Mucosa of rectum (tissue), 2 donors: ENCODE results near the gene EGLN2.
"Not testable (repeated sequence)": the region's sequence is repeated elsewhere in the genome, so short reads cannot be mapped to it uniquely, and the experiment has no call there.

Source experiments
- H3K27ac ChIP-seq, 2 donors: one replicate each; pipeline ENCODE4 v1.7.0; 2013; ENCODE audit warnings: inconsistent platforms in 2 of 2, low read depth in 2 of 2, low read length in 2 of 2
- H3K27me3 ChIP-seq, 2 donors: one replicate each; pipeline ENCODE4 v1.7.0; 2013; ENCODE audit warnings: low read length in 2 of 2; ENCODE audit not compliant: control insufficient read depth in 2 of 2, insufficient read depth in 2 of 2
- H3K36me3 ChIP-seq, 2 donors: one replicate each; pipeline ENCODE4 v1.7.0; 2013; ENCODE audit warnings: low read length in 2 of 2; ENCODE audit not compliant: control insufficient read depth in 2 of 2, insufficient read depth in 2 of 2
- H3K4me1 ChIP-seq, 2 donors: one replicate each; pipeline ENCODE4 v1.7.0; 2013; ENCODE audit warnings: low read length in 2 of 2, mild to moderate bottlenecking in 1 of 2; ENCODE audit not compliant: control insufficient read depth in 2 of 2, insufficient read depth in 2 of 2
- H3K4me3 ChIP-seq, 2 donors: one replicate each; pipeline ENCODE4 v1.7.0; 2013; ENCODE audit warnings: low read length in 2 of 2
- H3K9ac ChIP-seq, 2 donors: one replicate each; pipeline ENCODE4 v1.7.0; 2013; ENCODE audit warnings: low read length in 2 of 2, low read depth in 1 of 2, mild to moderate bottlenecking in 1 of 2
- H3K9me3 ChIP-seq, 2 donors: one replicate each; pipeline ENCODE4 v1.7.0; 2013; ENCODE audit warnings: low read length in 2 of 2; ENCODE audit not compliant: control insufficient read depth in 2 of 2
- donor health status: healthy.
- donor health status: Normal muscosa, but diverticular disease.

Gene EGLN2

DNA sequence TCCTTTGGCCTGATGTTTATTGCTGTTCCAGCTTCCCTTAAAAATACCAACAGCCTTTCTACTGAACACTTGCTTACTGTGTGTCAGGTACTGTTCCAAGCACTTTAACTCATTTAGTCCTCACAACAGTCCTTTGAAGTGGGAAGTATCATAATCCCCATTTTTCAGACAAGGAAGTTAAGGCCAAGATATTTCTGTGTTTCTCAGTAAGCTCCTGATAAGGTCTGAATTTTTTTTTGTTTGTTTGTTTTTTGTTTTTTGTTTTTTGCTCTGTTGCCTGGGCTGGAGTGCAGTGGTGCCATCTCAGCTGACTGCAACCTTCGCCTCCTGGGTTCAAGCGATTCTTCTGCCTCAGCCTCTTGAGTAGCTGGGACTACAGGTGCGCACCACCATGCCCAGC lies 40.5 kb upstream of the EGLN2 start:
- peaks cover 60 to 70% of the 10 kb centered on the region in 2 donors for H3K36me3 ChIP-seq

DNA sequence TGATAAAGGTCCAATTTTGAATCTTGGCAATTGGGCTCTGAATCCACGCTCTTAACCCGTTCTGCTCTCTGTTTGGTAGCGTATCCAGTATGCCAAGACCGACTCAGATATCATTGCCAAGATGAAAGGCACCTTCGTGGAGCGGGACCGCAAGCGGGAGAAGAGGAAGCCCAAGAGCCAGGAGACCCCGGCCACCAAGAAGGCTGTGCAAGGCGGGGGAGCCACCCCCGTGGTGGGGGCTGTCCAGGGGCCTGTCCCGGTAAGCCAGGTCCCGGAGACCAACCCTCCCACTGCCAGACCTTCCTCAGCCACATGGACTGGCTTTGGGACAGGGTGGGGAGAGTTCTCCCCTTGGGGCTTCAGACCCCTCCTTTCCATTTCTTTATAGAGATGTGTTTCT lies 39.6 kb upstream of the EGLN2 start:
- H3K27ac ChIP-seq = no peak overlapping the region
- no peaks in the 10 kb centered on the region for H3K9me3 ChIP-seq
- H3K4me3 ChIP-seq = no peak overlapping the region
- H3K27me3 ChIP-seq = no peaks in the 10 kb centered on the region
- no peak overlapping the region for H3K9ac ChIP-seq
- peaks cover 68 to 79% of the 10 kb centered on the region in 2 donors for H3K36me3 ChIP-seq
- peaks cover 13 to 20% of the 10 kb centered on the region in 2 donors for H3K4me1 ChIP-seq

More for the DNA sequence above, 40.5 kb upstream of the EGLN2 start:
- H3K4me1 ChIP-seq = peaks cover 20 to 22% of the 10 kb centered on the region in 2 donors
- no peak overlapping the region for H3K4me3 ChIP-seq
- H3K9ac ChIP-seq = no peak overlapping the region
- no peak overlapping the region for H3K27ac ChIP-seq
- no peaks in the 10 kb centered on the region for H3K27me3 ChIP-seq
- H3K9me3 ChIP-seq = no peaks in the 10 kb centered on the region

DNA sequence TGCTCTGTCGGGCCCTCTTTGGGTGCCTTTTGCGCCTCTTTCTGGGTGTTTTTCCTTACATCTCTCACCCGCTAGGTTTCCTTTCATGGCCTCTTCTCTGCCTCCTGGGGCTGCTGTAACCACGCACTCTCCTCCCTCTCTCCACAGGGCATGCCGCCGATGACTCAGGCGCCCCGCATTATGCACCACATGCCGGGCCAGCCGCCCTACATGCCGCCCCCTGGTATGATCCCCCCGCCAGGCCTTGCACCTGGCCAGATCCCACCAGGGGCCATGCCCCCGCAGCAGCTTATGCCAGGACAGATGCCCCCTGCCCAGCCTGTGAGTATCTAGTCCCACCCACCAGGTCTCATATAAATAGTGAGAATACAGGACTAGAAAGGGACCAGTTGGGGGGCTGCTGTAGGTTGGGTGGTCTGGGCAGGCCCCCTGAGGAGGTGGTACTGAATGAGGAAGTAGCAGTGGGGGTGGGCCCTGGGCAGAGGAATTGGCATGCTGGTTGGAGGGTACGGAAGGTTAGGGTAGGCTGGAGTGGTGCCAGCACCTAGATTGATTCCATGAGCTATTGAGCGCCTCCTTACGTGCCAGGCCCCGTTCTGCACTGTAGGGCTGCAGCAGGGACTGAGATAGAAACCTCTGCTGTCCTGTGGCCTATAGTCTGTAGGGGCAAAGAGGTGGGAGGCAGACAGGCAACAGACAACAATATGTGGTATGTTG lies 36.1 kb upstream of the EGLN2 start:
- no peaks in the 10 kb centered on the region for H3K4me1 ChIP-seq
- H3K27me3 ChIP-seq = no peaks in the 10 kb centered on the region
- no peak overlapping the region for H3K4me3 ChIP-seq
- no peak overlapping the region for H3K27ac ChIP-seq
- no peak overlapping the region for H3K9ac ChIP-seq
- peaks cover 73 to 76% of the 10 kb centered on the region in 2 donors for H3K36me3 ChIP-seq
- H3K9me3 ChIP-seq = no peaks in the 10 kb centered on the region

DNA sequence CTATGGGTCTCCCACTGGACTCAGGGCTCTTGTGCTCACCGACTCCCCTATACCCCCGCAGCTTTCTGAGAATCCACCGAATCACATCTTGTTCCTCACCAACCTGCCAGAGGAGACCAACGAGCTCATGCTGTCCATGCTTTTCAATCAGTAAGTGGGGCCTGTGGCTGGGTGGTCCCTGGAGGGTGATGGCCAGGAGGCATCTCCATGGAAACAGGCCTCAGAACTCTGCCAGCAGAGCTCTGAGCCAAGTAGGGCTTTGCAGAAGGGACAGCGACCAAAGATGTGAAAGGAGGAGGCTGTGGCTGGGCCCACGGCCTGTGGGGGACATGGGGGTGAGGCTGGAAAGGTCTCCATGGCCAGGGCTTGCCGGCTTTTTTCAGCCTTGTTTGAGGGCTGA lies 35.5 kb upstream of the EGLN2 start:
- H3K4me3 ChIP-seq = no peak overlapping the region
- H3K9me3 ChIP-seq = no peaks in the 10 kb centered on the region
- peaks cover 69 to 71% of the 10 kb centered on the region in 2 donors for H3K36me3 ChIP-seq
- H3K4me1 ChIP-seq = no peaks in the 10 kb centered on the region
- no peak overlapping the region for H3K9ac ChIP-seq
- H3K27ac ChIP-seq = no peak overlapping the region
- H3K27me3 ChIP-seq = no peaks in the 10 kb centered on the region

GRCh38 chr19:40763963-40764362 lies 35.0 kb upstream of the EGLN2 start:
- H3K9ac ChIP-seq = no peak overlapping the region
- peaks cover 73 to 74% of the 10 kb centered on the region in 2 donors for H3K36me3 ChIP-seq

GRCh38 chr19:40766385-40766784 lies 32.6 kb upstream of the EGLN2 start:
- H3K4me3 ChIP-seq, H3K4me1 ChIP-seq, H3K27me3 ChIP-seq, H3K9ac ChIP-seq, H3K9me3 ChIP-seq, H3K27ac ChIP-seq: not testable (repeated sequence)
- H3K36me3 ChIP-seq = peaks cover 50% of the 10 kb centered on the region in 2 donors

More at GRCh38 chr19:40763963-40764362, 35.0 kb upstream of the EGLN2 start:
- Histone ChIP-seq H3K4me3 (no peak overlapping the region), H3K27me3 (no peaks in the 10 kb centered on the region), H3K9me3 (no peaks in the 10 kb centered on the region), H3K27ac (no peak overlapping the region), H3K4me1 (no peaks in the 10 kb centered on the region)

DNA sequence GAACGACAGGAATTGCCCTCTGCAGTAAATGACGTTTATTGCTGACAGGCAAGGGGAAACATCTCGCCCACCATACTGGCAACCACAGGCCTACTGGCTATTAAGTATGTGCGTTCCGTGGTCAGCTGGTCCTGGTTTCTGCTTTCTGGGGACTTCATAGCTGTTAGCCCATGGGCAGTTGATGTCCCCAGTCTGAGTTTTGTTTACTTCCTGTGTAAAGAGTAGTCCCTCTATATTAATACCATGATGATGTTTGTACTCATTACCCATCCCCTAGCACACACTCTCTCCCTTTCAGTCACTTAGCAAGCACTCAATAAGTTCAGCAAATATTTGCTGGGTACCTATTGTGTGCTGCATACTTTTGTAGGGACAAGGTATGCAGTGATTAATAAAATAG lies 30.1 kb upstream of the EGLN2 start:
- Histone ChIP-seq H3K9ac (no peak overlapping the region), H3K4me3 (no peak overlapping the region), H3K27ac (no peak overlapping the region), H3K36me3 (peaks cover 26 to 27% of the 10 kb centered on the region in 2 donors), H3K9me3 (no peaks in the 10 kb centered on the region), H3K4me1 (no peaks in the 10 kb centered on the region), H3K27me3 (no peaks in the 10 kb centered on the region)

- H3K27me3 ChIP-seq, H3K27ac ChIP-seq, H3K9me3 ChIP-seq, H3K36me3 ChIP-seq, H3K4me1 ChIP-seq, H3K9ac ChIP-seq, H3K4me3 ChIP-seq: not testable (repeated sequence)
These were observed 27.7 kb upstream of the EGLN2 start for GRCh38 chr19:40771101-40771862.

- Histone ChIP-seq H3K9me3 (no peaks in the 10 kb centered on the region), H3K4me1 (peaks cover 11 to 15% of the 10 kb centered on the region in 2 donors), H3K4me3 (no peak within 1 kb of the TSS), H3K36me3 (no peaks in the 10 kb centered on the region), H3K9ac (no peak within 1 kb of the TSS), H3K27me3 (no peaks in the 10 kb centered on the region), H3K27ac (no peak within 1 kb of the TSS)
These were observed 23.9 kb upstream of the EGLN2 start, which contains the start of gene MIA for GRCh38 chr19:40774916-40775631. Gene MIA, plus strand, starts transcription at chr19:40775521. Its CDS starts 22 bp downstream, at chr19:40775543.

DNA sequence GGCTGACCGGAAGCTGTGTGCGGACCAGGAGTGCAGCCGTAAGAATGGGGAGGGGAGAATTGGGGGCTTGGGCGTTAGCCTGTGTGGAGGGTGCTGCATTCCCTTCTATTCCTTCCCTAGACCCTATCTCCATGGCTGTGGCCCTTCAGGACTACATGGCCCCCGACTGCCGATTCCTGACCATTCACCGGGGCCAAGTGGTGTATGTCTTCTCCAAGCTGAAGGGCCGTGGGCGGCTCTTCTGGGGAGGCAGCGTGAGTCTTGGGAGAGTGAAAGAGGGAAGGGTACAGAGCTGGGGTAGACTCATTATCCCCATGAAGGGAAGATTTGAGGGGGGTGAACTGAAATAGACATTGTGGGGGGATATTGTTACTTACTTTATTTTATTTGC lies 23.4 kb upstream of the EGLN2 start:
- no peak overlapping the region for H3K4me3 ChIP-seq
- H3K27me3 ChIP-seq = no peaks in the 10 kb centered on the region
- H3K27ac ChIP-seq = no peak overlapping the region
- no peak overlapping the region for H3K9ac ChIP-seq
- H3K4me1 ChIP-seq = peaks cover 11 to 15% of the 10 kb centered on the region in 2 donors
- H3K9me3 ChIP-seq = no peaks in the 10 kb centered on the region
- peaks cover 0 to 3% of the 10 kb centered on the region in 2 donors for H3K36me3 ChIP-seq
